COR-L47 (cell line): ENCODE data around the gene CADM4.
"Not testable (repeated sequence)": the region's sequence is repeated elsewhere in the genome, so short reads cannot be mapped to it uniquely, and the experiment has no call there.

Experiments used
- DNase-seq: peaks from one replicate; lab custom pipeline; 2025; lab: John Stamatoyannopoulos, UW

CADM4 gene

GRCh38 chr19:43606569-43607229 lies 33.0 kb downstream of the CADM4 start:
- DNase-seq: peak; percentile 56

- peak; percentile 66 for DNase-seq
These were observed 33.6 kb downstream of the CADM4 start for GRCh38 chr19:43605875-43606568.

GRCh38 chr19:43600326-43600725 lies 39.3 kb downstream of the CADM4 start:
- DNase-seq: not testable (repeated sequence)

GRCh38 chr19:43599635-43600295 lies 39.9 kb downstream of the CADM4 start:
- DNase-seq: no peak

- DNase-seq: no peak
These were observed 41.0 kb downstream of the CADM4 start for GRCh38 chr19:43598445-43599240.

GRCh38 chr19:43597876-43598275 lies 41.8 kb downstream of the CADM4 start:
- no peak for DNase-seq

- DNase-seq: no peak
These were observed 42.7 kb downstream of the CADM4 start for GRCh38 chr19:43596842-43597461.

GRCh38 chr19:43595999-43596841 lies 43.4 kb downstream of the CADM4 start, which contains the start of the genes IRGQ and ZNF576:
IRGQ (minus strand) TSS chr19:43596134; CDS start chr19:43595338, 796 bp downstream.
ZNF576 (plus strand) TSS chr19:43596595; CDS start chr19:43597109, 514 bp downstream.
- DNase-seq: peak; percentile 100

GRCh38 chr19:43595605-43595998 lies 44.0 kb downstream of the CADM4 start:
- no peak for DNase-seq

GRCh38 chr19:43594710-43595604 lies 44.7 kb downstream of the CADM4 start:
- DNase-seq: peak; percentile 68

GRCh38 chr19:43594081-43594697 lies 45.5 kb downstream of the CADM4 start:
- no peak for DNase-seq

GRCh38 chr19:43592800-43593350 lies 46.8 kb downstream of the CADM4 start:
- no peak for DNase-seq

GRCh38 chr19:43591904-43592772 lies 47.5 kb downstream of the CADM4 start:
- DNase-seq: no peak

- no peak for DNase-seq
These were observed 50.0 kb downstream of the CADM4 start for GRCh38 chr19:43589678-43590077.

GRCh38 chr19:43589277-43589676 lies 50.4 kb downstream of the CADM4 start:
- no peak for DNase-seq

- DNase-seq: not testable (repeated sequence)
These were observed 52.6 kb downstream of the CADM4 start for GRCh38 chr19:43587029-43587428.

GRCh38 chr19:43586346-43586745 lies 53.3 kb downstream of the CADM4 start:
- no peak for DNase-seq

- DNase-seq: no peak
These were observed 55.2 kb downstream of the CADM4 start for GRCh38 chr19:43584484-43584883.
